ENCODE measurements around the gene LAPTM5. TPM values are rescaled to one million over a fixed set of nuclear protein-coding genes. Genes with fewer than 3 reads are reported as not detected.

Gene LAPTM5
- total RNA-seq, 1 experiment from 2014 or later, result 0.15 TPM

- no peak overlapping the region for H3K14ac ChIP-seq (ENCODE audit: insufficient read depth, low read length)
- H2BK12ac ChIP-seq (ENCODE audit: insufficient read length, low read depth, low read length), result no peak overlapping the region
- no CpG with 5 or more reads among the region's 6 CpGs for WGBS (ENCODE audit: extremely low coverage, insufficient read length, low lambda C conversion rate)
- H2BK15ac ChIP-seq (ENCODE audit: low read depth, low read length), result no peak overlapping the region
- H4K5ac ChIP-seq (ENCODE audit: insufficient read length, low read depth, low read length), result no peak overlapping the region
- H3K9me3 ChIP-seq (ENCODE audit: control insufficient read depth, low read depth, low read length), result no peaks in the 10 kb centered on the region
- no peak for TF ChIP-seq CTCF (conservative IDR thresholded peaks at IDR 0.05)
- H3K56ac ChIP-seq (ENCODE audit: insufficient read length, low read depth, low read length), result no peak overlapping the region
- no peak overlapping the region for H3T11ph ChIP-seq (ENCODE audit: low read length)
- H2BK5ac ChIP-seq (ENCODE audit: insufficient read length, low read length), result no peak overlapping the region
- no peak overlapping the region for H2BK120ac ChIP-seq (ENCODE audit: low read depth, low read length, poor library complexity, severe bottlenecking)
- H3K27ac ChIP-seq (ENCODE audit: insufficient read length, low read depth, low read length), result no peak overlapping the region
- no peak overlapping the region for H3K9ac ChIP-seq (ENCODE audit: extremely low read depth, insufficient read length, low read length)
- no peak overlapping the region for H3K4me3 Mint-ChIP-seq
- no peaks in the 10 kb centered on the region for H4K20me1 ChIP-seq (ENCODE audit: control insufficient read depth, insufficient read depth, insufficient read length)
- no peaks in the 10 kb centered on the region for H3K79me2 ChIP-seq (ENCODE audit: insufficient read depth, low read length)
- H3K9me3 Mint-ChIP-seq, result no peaks in the 10 kb centered on the region; a peak in 1 of 5 replicates
- H3K23ac ChIP-seq (ENCODE audit: insufficient read length, low read depth, low read length), result no peak overlapping the region
- H3K23me2 ChIP-seq (ENCODE audit: insufficient read length, low read depth, low read length, poor library complexity, severe bottlenecking), result no peaks in the 10 kb centered on the region
- no peak overlapping the region for H4K91ac ChIP-seq (ENCODE audit: insufficient read length, low read depth, low read length)
- no peak overlapping the region for H3K4me2 ChIP-seq (ENCODE audit: insufficient read depth, insufficient read length, low read length)
- no peak overlapping the region for H2AFZ ChIP-seq (ENCODE audit: low read length)
- no peak overlapping the region for H2BK20ac ChIP-seq (ENCODE audit: low read depth, low read length, poor library complexity, severe bottlenecking)
- H2AK5ac ChIP-seq (ENCODE audit: insufficient read length, low read length), result no peak overlapping the region
- H3K27me3 Mint-ChIP-seq (ENCODE audit: low read depth), result peaks cover 28% of the 10 kb centered on the region
- H3K18ac ChIP-seq (ENCODE audit: insufficient read length, low read depth, low read length), result no peak overlapping the region
- no peaks in the 10 kb centered on the region for H3K79me1 ChIP-seq (ENCODE audit: insufficient read depth, low read depth, low read length, poor library complexity, severe bottlenecking)
- no peaks in the 10 kb centered on the region for H3K27me3 ChIP-seq (ENCODE audit: insufficient read depth, low read length)
- H3K36me3 Mint-ChIP-seq (ENCODE audit: insufficient read depth in 1 of 3, low read depth in 3 of 3), result no peaks in the 10 kb centered on the region; a peak in 1 of 7 replicates
- no peak overlapping the region for H3K27ac Mint-ChIP-seq
- no peak for DNase-seq
- H3K4me1 Mint-ChIP-seq, result peaks cover 21 to 45% of the 10 kb centered on the region in 2 experiments
- H3K4ac ChIP-seq (ENCODE audit: low read depth, low read length), result no peak overlapping the region
- no peak overlapping the region for H4K8ac ChIP-seq (replicated peaks; ENCODE audit: insufficient read length, low read depth, low read length)
- peaks cover 14% of the 10 kb centered on the region for H3K4me1 ChIP-seq (ENCODE audit: insufficient read depth, low read length)
These were observed 69.7 kb downstream of the LAPTM5 start for GRCh38 chr1:30687886-30688285.
